Neural cell (in vitro differentiated cells): ENCODE measurements around the gene IKZF1.

Experiments
- EP300 ChIP-seq: fragments of 450-650 bp; conservative IDR thresholded peaks from 2 replicates; pipeline ENCODE4 v1.6.1; 2014; ENCODE audit warnings: antibody characterized with exemption, mild to moderate bottlenecking, moderate library complexity; ENCODE audit not compliant: poor library complexity, severe bottlenecking
- EZH2 ChIP-seq: fragments of 200-600, 300-800 bp; shearing (Covaris generic), sonication (generic); IDR thresholded peaks from 2 replicates; pipeline ENCODE4 v1.6.1; 2014; ENCODE audit warnings: antibody characterized with exemption, low read length, borderline replicate concordance, mild to moderate bottlenecking; ENCODE audit not compliant: insufficient read depth, poor library complexity, severe bottlenecking
- MXI1 ChIP-seq: fragments of 450-650 bp; conservative IDR thresholded peaks from 2 replicates; pipeline ENCODE4 v1.6.1; 2014; ENCODE audit warnings: antibody characterized with exemption, mild to moderate bottlenecking; ENCODE audit not compliant: poor library complexity, severe bottlenecking
- RAD21 ChIP-seq: fragments of 450-650 bp; conservative IDR thresholded peaks from 2 replicates; pipeline ENCODE4 v1.6.1; 2014; ENCODE audit warnings: antibody characterized with exemption, mild to moderate bottlenecking, moderate library complexity
- SMC3 ChIP-seq: fragments of 450-650 bp; conservative IDR thresholded peaks from 2 replicates; pipeline ENCODE4 v1.6.1; 2014; ENCODE audit warnings: antibody characterized with exemption, mild to moderate bottlenecking, moderate library complexity; ENCODE audit not compliant: poor library complexity
- TAF1 ChIP-seq: IDR thresholded peaks from 2 replicates; pipeline ENCODE4 v1.6.1; 2012; ENCODE audit warnings: low read depth
- TF ChIP-seq, protein P1 (sequence below): fragments of 450-650 bp; IDR thresholded peaks from 2 replicates; pipeline ENCODE4 v1.5.1; 2014; ENCODE audit warnings: antibody characterized with exemption, mild to moderate bottlenecking, moderate library complexity; ENCODE audit not compliant: poor library complexity, severe bottlenecking
- TF ChIP-seq, protein P2 (sequence below): IDR thresholded peaks from 2 replicates; pipeline ENCODE4 v1.6.1; 2012; ENCODE audit warnings: borderline replicate concordance

DNA sequence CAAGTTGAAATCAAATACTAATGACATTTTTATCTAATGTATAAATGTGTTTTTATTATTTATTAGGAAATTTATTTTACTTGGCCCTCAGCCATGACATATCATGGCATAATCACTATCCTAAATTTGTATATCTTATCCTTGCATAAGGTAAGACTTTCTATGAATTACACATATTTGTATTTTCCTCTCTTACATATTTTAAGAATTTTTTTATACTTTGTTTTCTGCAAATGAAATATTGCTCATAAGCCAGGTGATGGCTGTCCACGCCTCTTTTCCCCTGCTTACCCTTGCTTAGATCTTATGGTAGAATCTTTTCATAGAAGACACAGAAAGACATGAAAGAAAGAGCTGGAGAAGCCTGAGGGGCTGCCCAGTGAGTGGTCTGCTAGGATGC, 48.2 kb downstream of the IKZF1 start:
- TF ChIP-seq SMC3 = no peak
- no peak for TF ChIP-seq EZH2
- TF ChIP-seq, protein P1, sequence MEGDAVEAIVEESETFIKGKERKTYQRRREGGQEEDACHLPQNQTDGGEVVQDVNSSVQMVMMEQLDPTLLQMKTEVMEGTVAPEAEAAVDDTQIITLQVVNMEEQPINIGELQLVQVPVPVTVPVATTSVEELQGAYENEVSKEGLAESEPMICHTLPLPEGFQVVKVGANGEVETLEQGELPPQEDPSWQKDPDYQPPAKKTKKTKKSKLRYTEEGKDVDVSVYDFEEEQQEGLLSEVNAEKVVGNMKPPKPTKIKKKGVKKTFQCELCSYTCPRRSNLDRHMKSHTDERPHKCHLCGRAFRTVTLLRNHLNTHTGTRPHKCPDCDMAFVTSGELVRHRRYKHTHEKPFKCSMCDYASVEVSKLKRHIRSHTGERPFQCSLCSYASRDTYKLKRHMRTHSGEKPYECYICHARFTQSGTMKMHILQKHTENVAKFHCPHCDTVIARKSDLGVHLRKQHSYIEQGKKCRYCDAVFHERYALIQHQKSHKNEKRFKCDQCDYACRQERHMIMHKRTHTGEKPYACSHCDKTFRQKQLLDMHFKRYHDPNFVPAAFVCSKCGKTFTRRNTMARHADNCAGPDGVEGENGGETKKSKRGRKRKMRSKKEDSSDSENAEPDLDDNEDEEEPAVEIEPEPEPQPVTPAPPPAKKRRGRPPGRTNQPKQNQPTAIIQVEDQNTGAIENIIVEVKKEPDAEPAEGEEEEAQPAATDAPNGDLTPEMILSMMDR = no peak
- no peak for TF ChIP-seq TAF1
- no peak for TF ChIP-seq EP300
- TF ChIP-seq MXI1 = no peak
- TF ChIP-seq RAD21 = no peak
- TF ChIP-seq, protein P2, sequence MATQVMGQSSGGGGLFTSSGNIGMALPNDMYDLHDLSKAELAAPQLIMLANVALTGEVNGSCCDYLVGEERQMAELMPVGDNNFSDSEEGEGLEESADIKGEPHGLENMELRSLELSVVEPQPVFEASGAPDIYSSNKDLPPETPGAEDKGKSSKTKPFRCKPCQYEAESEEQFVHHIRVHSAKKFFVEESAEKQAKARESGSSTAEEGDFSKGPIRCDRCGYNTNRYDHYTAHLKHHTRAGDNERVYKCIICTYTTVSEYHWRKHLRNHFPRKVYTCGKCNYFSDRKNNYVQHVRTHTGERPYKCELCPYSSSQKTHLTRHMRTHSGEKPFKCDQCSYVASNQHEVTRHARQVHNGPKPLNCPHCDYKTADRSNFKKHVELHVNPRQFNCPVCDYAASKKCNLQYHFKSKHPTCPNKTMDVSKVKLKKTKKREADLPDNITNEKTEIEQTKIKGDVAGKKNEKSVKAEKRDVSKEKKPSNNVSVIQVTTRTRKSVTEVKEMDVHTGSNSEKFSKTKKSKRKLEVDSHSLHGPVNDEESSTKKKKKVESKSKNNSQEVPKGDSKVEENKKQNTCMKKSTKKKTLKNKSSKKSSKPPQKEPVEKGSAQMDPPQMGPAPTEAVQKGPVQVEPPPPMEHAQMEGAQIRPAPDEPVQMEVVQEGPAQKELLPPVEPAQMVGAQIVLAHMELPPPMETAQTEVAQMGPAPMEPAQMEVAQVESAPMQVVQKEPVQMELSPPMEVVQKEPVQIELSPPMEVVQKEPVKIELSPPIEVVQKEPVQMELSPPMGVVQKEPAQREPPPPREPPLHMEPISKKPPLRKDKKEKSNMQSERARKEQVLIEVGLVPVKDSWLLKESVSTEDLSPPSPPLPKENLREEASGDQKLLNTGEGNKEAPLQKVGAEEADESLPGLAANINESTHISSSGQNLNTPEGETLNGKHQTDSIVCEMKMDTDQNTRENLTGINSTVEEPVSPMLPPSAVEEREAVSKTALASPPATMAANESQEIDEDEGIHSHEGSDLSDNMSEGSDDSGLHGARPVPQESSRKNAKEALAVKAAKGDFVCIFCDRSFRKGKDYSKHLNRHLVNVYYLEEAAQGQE = no peak
